ENCODE measurements around the gene RBBP8NL.

Gene RBBP8NL

DNA sequence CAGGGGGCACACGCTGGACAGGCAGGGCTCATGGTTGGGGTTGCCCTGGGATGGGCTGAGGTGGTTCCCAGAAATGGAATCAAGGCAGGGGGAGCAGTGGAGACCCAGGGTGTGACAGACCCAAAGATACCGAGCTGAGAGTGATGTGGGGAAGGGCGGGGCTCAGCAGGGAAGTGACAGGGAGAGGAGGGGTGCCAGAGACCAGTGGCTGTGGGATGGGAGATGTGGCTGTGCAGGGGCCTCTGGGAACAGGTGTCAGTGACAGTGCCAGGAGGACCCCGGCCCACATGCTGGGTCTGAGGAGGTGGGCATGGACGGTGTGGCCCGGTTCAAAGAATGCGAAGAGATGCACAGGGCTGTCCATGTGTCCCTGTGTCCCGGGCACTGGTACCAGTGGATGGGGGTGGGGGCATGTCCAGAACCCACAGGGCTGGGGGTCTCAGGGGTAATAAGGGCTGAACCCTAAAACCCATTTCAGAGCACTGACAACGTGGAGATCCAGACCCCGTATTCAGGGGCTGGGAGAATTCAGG, 21.3 kb downstream of the RBBP8NL start:
- no peak for DNase-seq

- no peak for DNase-seq
Measured at GRCh38 chr20:62405108-62405980, 22.0 kb downstream of the RBBP8NL start.

DNA sequence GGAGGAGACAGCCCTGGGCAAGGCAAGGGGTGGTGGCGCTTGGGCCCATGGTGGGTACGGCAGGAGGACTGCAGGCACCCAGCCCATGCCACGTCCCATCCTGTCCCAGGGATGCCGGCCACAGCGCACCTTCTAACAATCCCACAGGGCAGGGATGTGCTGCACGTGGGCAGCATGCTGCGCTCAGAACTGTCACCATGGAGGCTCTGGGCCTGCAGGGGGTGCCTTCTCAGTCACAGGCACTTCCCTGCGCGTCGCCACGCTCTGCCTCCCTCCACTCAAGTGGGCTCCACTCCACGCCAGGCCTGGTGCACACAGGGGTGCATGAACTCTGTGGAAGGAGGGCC, 22.6 kb downstream of the RBBP8NL start:
- no peak for DNase-seq

DNA sequence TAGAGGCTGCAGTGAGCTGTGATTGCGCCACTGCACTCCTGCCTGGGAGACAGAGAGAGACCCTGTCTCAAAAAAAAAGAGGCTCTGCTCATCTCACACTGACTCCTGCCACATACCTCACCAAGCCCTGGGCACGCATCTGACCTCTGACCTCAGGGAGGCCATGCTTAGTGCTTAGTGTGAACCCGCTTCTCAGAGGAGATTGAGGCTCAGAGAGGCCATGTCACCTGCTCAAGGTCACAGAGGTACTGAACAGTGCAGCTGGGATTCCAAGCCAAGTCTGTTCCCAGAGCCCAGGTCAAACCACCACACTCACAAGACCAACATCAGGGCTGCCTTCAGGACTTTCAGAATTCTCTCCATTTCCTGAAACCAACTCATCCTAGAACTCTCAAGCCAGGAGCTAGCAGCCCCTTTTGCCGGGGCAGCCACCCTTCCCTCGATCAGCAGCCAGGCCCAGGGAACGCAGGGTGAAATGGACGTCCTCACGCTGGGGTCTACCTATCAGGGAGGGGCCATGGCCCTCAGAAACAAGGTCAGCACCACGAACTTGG, 23.1 kb downstream of the RBBP8NL start:
- DNase-seq = no peak

DNA sequence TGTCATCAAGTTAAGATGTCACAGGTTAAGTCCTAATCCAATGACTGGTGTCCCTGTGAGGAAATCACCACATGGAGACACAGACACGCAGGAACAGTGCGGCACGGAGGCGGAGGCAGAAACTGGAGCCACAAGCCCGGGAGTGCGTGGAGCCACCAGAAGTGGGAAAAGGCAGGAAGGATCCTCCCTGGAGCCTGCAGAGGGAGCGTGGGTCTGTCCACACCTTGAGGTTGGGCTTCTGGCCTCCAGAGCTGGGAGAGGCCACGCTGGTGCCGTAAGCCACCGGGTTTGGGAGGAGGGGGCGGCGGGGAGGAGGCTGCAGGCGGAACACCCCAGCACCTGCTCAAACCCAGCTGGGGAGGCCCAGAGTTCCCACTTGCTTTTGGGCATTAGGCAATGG, 24.0 kb downstream of the RBBP8NL start:
- DNase-seq = no peak

DNA sequence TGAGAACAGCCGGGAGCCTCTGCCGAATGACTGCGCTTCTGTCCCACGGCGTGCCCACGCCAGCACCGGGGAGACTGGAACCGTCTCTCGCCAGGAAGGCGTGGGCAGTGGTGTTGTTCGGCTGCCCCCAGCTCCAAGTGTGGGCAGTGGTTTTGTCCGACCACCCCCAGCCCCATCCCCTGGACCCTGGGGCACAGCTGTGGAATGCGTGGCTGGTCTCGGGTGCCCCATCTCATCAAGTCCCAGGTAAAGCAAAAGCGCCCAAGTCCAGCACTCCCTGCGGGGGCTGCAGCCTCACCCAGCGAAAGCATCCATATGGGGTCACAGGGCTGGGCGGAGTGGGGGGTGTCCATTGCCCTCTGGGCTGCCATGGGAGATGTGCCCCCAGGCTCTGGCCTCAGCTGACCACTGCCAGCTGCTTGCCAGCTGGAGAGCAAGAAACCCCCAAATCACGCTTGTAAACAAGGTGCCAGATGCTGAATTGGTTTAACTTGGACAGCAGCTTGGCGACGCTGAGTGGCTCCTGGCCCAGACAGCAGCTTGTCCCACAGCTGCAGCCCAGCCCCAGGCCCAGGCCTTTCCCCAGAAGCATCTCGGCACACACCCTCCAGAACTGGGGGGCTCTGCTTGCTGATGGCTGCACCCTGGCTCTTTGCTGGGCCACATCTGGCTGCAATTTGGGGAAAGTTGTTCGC, 24.7 kb downstream of the RBBP8NL start:
- no peak for DNase-seq

DNA sequence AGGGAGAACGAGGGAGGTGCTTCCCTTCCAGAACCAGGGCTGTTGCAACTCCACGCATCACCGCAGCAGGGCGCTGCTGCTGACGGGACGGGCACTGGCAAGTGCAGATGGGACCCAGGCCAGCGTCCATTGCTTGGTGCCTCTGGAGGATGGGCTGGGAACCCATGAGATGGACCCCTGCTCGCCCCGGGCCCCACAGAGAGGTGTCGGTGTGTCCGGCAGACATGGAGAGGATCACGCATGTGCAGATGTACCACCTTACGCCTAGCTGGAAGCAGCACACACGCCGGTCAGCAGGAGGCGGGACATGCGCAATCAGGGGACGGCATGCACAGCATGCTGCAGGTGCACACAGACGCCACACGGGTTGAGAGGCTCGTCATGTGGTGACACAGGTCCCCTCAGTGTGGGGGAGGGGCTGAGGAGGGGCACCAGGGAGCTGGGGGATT, 26.0 kb downstream of the RBBP8NL start:
- no peak for DNase-seq

DNA sequence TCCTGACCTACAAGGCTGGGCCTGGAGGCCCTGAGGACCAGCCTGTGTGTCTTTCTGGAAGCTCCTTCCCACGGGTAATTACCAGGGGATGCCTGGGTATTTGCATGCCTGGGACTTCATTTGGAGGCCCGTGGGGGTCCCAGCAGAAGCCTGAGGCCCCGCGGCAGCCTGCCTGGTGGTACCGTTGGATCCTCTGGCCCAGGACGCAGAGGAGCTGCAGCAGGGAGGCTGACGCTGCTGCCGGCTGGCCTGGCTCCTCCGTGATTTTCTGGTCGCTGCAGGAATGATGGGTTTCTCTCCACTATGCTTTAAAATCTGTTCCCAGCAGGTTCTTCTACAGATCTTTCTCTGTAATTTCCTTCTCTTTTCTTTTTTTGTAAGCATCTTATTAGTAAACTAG, 26.8 kb downstream of the RBBP8NL start:
- no peak for DNase-seq

- no peak for DNase-seq
Measured at GRCh38 chr20:62400021-62400420, 27.3 kb downstream of the RBBP8NL start.

DNA sequence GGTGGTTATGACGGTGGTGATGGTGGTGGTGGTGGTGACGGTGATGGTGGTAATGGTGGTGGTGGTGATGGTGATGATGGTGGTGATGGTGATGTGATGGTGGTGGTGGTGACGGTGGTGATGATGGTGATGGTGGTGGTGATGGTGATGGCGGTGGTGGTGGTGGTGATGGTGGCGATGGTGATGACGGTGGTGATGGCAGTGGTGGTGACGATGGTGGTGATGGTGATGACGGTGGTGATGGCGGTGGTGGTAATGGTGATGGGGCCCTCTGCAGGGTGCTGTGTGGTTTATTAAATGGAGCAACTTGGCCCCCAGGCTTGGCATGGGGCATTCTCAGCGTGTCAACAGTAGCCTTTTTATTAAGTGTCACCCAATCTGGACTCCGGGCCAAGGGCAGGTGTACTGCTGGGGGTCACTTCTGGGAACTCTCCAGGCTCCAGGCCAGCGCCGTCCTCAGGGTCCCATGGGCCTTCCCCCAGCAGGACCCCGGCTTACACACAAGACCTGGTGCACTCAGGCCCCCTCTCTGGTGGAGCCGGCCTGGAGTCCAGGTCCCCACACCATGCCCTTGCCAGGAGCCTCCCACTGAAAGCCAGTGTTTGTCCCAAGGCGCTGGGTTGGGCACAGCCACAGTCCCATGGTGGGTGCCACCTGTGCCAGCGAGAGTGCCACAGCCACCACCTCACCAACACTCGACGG, 29.1 kb downstream of the RBBP8NL start:
- DNase-seq = no peak

DNA sequence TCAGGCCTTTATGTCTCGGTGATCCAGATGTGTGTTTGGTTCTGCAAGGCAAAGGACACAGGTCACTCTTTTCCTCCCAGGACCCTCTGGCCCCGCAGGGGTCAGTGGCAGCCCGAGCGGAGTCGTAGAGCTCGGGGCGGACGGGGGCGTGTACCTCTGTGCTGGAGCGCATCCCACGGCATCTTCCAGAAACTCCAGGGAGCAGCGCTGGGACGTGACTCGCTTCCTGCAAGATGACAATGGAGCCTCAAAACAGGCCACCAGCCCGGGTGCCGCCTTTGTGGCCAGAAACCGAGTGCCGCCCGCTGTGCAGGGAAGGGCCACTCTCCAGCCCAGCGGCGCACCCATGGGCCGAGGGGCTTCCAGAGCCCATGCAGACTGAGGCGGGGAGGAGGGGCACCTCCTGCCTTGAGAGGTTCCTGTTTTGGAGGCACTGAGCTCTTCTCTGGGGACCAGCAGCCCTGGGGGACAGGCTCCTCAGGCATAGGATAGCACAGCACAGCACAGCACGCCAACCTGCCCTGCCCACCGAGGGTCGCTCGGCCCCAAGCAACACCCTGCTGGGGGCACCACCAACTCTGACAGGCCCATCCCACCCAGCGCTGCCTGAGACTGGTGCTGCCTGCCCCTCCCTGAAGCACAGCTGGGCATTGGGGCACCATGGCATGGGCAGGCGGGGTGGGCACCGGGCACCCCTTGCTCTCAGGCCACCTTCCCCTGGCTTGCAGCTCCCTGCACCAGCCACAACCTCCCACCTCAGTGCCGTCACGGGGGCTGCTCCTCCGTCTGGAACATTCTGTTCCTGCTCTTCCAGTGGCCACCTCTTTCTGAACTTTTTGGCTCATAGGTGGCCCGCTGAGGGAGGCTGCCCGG, 30.7 kb downstream of the RBBP8NL start:
- DNase-seq = no peak

DNA sequence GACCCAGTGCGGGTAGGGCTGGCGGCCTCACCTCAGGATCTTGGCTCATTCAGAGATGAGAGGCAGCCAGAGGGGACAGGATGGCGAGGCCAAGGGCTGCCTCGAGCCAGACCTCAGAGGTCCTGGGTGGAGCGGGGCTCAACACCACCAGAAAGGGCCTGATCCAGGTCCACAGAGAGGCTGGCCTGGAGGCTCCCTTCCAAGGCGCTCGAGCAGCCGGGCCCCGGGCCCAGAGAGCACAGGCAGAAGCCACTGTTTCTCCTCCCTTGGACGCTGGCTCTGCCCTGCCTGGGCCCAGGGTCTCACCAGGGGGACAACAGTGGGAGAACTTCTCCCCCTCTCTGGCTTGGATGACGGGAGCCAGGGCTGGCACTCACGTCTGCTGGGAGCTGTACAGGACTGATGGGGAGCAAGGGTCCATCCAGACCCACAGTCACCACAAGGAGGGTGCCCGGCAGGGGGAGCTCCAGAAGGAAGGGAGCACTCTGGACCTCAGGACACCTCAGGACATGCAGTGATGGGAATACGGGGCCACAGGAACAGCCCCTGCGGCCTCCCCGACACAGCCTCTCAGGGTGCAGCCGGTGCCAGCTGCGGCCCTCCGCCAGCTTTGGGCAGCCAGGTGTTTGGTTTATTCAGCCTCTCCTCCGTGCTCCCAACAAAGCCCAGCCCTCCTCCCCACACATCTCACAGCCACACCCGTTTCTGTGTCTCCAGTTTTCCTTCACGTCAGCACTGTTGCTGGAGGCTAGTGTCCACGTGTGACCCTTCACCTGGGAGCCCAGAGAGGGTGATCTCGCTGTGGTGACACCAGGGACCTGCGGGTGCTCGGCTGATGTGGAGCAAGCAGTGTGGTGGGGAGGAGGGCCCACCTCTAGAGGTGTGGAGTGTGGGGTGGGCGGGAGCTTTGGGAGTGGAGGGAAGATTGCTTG, 31.8 kb downstream of the RBBP8NL start:
- DNase-seq = no peak

- DNase-seq = no peak
Measured at GRCh38 chr20:62394248-62395245, 32.8 kb downstream of the RBBP8NL start.

DNA sequence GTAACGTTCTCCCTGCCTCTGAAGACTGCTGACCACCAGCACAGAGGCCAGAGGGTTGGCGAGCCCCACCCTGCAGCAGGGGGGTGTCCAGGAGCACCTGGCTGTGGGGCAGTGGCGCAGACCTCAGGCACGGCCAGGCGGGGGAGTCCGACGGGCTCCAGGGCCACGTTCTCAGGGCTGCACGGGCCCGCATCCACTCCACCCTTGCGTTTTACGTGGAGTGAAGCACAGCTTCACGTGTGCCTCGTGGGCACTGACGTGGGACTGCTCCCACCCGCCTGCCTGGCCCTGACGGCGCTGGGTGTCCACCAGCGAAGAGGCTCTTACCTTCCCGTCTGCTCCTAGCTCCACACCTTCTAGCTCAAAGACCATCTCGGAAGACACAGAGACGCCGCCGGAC, 33.5 kb downstream of the RBBP8NL start:
- no peak for DNase-seq

GRCh38 chr20:62393335-62393665, 34.0 kb downstream of the RBBP8NL start:
- DNase-seq = no peak

DNA sequence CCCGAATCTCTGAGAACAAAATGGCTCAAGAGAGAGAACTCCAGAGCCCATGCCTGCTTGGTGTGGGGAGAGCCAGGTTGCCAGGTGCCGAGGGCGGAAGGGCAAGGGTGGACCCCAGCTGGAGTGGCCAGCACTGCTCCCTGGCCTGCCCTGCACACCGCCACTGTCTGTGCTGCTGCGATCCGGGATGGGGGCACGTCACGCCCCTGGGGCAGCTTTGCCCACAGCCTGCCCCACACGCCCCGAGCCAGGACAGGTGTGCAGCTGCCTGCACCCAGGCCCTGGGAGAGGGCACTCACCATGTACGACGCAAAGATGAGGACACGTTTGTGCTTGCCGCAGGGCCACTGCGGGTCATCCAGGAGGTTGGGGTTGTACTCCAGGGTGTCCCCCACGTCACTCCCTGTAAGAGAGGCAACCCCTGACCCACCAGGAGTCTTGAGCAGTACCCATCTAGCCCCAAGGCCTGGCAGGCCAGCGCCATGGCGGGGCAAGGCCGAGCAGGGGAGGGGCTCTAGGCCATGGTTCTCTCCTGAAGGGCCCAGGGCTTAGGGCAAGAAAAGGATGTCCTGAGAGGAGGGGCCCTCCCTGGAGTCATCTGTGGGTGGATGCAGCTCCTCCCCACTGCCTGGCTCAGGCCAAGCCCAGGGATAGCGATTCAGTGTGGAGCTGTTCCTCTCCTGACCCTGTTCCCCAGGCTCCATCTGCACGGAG, 34.6 kb downstream of the RBBP8NL start:
- no peak for DNase-seq

DNA sequence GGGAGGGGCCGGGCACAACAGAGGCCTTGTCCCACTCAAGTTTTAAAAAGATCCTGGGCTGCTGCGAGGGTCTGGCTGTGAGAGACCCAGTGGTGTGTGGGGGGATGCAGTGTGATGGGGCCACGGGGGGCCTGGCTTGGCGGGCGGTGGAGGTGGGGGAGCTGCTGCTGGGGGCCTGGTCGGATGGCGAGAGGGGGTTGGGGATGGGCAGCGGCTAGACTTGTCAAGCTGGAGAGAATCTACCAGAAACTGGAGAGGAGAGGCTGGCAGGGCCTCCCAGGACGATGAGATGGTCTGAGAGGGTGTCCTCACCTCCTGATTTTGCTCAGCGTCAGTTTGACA, 35.3 kb downstream of the RBBP8NL start:
- DNase-seq = no peak

- no peak for DNase-seq
Measured at GRCh38 chr20:62391165-62392076, 35.9 kb downstream of the RBBP8NL start.
